Activated CD4-positive, CD25-positive, alpha-beta regulatory T cell treated with anti-CD3 and anti-CD28 coated beads, Interleukin-2, amount 50 U/mL, for 24 hours (primary cell): ENCODE data around the gene KRTAP5-1.

Source experiments
- ATAC-seq, 2 donors: fragments of 150-1000 bp; cut with Tn5 transposase; one replicate each; pipeline ENCODE4 v1.10.0; 2021; ENCODE audit warnings: mild to moderate bottlenecking in 1 of 2, moderate library complexity in 1 of 2

KRTAP5-1 gene

DNA sequence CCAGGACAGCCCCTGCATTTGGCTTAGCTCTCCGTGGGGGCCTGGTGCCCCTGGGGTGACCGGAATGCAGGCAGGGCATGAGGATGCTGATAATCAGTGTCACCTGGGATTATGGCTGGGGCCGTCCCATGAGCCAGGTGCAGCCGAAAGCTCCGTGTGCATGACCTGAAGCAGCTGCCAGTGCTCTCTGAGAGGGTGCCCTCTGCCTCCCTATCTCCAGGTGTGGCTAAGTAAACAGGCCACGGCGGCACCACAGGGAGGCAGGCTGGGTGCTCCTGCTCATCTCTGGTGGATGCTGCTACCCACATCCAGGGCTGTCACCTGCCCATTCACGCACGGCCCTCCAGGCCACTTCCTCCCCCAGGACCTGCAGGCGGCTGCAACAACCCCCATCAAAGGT is 42.8 kb downstream of the KRTAP5-1 start:
- ATAC-seq, result no peak

GRCh38 chr11:1541474-1542204 is 43.4 kb downstream of the KRTAP5-1 start:
- no peak for ATAC-seq

GRCh38 chr11:1540074-1540473 is 45.0 kb downstream of the KRTAP5-1 start:
- no peak for ATAC-seq

GRCh38 chr11:1538153-1538552 is 46.9 kb downstream of the KRTAP5-1 start:
- no peak for ATAC-seq

GRCh38 chr11:1536065-1536843 is 48.8 kb downstream of the KRTAP5-1 start:
- ATAC-seq, result no peak

DNA sequence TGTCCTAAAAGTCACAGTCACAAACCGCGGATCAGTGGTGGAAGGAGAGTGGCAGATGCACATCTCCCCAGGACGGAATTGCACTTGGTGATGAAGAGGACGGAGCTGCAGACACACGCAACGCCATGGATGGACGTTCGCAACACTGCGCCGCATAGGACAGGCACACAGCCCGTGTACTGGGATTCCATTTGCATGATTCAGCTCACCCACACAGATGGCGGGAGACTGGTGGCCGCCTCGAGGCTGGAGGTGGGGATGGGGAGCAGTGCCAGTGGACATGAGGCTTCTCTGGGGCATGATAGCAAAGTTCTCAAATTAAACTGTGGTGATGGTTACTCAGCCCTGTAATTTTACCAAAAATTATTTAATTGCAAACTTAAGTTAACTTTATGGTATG is 50.4 kb downstream of the KRTAP5-1 start:
- ATAC-seq, result no peak
